ENCODE data around the gene SLC34A2. TPM values are rescaled to one million over a fixed set of nuclear protein-coding genes. Genes with fewer than 3 reads are reported as not detected.

SLC34A2 gene
- total and polyA plus RNA-seq, 8 donors: 140 to 3,249 (median 368) TPM

DNA sequence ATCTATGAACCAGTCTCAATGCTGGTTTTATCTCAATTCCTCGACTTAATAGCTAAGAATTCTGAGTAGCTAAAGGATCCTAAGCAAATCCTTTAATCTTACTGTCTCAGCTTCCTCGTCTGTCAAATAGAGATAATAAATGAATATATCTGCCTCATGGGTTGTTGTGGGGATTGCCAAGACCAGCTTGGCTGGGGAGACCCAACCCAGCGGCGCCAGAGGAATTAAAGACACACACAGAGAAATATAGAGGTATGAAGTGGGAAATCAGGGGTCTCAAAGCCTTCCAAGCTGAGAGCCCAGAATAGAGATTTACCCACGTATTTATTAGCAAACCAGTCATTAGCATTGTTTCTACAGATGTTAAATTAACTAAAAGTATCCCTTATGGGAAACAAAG, 41.9 kb downstream of the SLC34A2 start:
- no peaks in the 10 kb centered on the region for H3K4me1 ChIP-seq
- no peak overlapping the region for H3K4me3 ChIP-seq
- no peaks in the 10 kb centered on the region for H3K9me3 ChIP-seq
- TF ChIP-seq, protein P1, sequence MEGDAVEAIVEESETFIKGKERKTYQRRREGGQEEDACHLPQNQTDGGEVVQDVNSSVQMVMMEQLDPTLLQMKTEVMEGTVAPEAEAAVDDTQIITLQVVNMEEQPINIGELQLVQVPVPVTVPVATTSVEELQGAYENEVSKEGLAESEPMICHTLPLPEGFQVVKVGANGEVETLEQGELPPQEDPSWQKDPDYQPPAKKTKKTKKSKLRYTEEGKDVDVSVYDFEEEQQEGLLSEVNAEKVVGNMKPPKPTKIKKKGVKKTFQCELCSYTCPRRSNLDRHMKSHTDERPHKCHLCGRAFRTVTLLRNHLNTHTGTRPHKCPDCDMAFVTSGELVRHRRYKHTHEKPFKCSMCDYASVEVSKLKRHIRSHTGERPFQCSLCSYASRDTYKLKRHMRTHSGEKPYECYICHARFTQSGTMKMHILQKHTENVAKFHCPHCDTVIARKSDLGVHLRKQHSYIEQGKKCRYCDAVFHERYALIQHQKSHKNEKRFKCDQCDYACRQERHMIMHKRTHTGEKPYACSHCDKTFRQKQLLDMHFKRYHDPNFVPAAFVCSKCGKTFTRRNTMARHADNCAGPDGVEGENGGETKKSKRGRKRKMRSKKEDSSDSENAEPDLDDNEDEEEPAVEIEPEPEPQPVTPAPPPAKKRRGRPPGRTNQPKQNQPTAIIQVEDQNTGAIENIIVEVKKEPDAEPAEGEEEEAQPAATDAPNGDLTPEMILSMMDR (IDR thresholded peaks at IDR 0.05): no peak
- no peaks in the 10 kb centered on the region for H3K36me3 ChIP-seq
- DNase-seq (no peak), ATAC-seq (no peak)
- H3K27ac ChIP-seq: no peak overlapping the region
- H3K27me3 ChIP-seq: no peaks in the 10 kb centered on the region
- intact Hi-C loops (cut with DNase I): no loop called here

- TF ChIP-seq, protein P1 (IDR thresholded peaks at IDR 0.05): no peak
- intact Hi-C loops (cut with DNase I): no loop called here
- no peak for ATAC-seq
Measured at GRCh38 chr4:25700661-25701060, 45.0 kb downstream of the SLC34A2 start.

GRCh38 chr4:25702848-25703247, 47.2 kb downstream of the SLC34A2 start:
- ATAC-seq: peak; percentile 45
- Histone ChIP-seq H3K27ac (no peak overlapping the region), H3K4me1 (no peaks in the 10 kb centered on the region), H3K4me3 (no peak overlapping the region), H3K9me3 (no peaks in the 10 kb centered on the region), H3K36me3 (no peaks in the 10 kb centered on the region), H3K27me3 (no peaks in the 10 kb centered on the region)
- TF ChIP-seq, protein P1 (IDR thresholded peaks at IDR 0.05): no peak
- intact Hi-C loops (cut with DNase I): no loop called here
- peak in 1 of 4 donors; percentile 2 for DNase-seq

More at GRCh38 chr4:25700661-25701060, 45.0 kb downstream of the SLC34A2 start:
- Histone ChIP-seq H3K9me3 (no peaks in the 10 kb centered on the region), H3K4me3 (no peak overlapping the region), H3K27me3 (no peaks in the 10 kb centered on the region), H3K27ac (no peak overlapping the region), H3K4me1 (no peaks in the 10 kb centered on the region), H3K36me3 (no peaks in the 10 kb centered on the region)
- DNase-seq: no peak

DNA sequence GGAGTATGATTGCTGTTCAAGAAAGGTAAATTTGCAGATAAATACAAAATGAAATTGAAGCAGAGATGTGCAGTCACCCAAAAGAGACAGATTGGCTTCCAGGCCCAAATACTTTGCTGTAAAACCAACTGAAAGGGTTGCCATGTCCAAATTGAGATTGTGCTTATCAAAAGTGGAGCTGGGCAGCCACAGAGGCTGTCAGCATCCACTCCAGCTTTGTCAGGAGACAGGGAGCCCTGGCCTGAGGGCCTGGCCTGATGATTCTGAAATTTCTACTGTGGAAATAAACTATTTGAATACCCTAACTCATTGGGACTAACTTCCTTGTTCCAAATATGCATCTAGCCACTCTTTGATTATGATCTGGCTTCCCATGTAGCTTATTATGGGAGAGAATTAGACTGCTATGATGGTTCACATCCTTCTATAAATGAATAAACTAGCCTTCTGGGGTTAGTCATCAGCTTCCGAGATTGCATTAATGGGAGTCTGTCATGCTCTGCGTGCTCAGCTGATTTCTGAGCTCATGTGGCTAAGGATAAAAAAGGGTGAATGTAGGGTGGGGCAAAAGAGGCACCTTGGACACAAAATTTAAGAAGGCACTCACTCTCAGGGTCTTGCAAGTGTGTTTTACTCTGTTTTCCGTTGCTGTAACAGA, 48.2 kb downstream of the SLC34A2 start:
- no peak for ATAC-seq
- H3K27me3 ChIP-seq: no peaks in the 10 kb centered on the region
- no peak for DNase-seq
- H3K9me3 ChIP-seq: no peaks in the 10 kb centered on the region
- H3K4me1 ChIP-seq: no peaks in the 10 kb centered on the region
- TF ChIP-seq, protein P1 (IDR thresholded peaks at IDR 0.05): no peak
- no peak overlapping the region for H3K4me3 ChIP-seq
- no peak overlapping the region for H3K27ac ChIP-seq
- no peaks in the 10 kb centered on the region for H3K36me3 ChIP-seq
- intact Hi-C loops (cut with DNase I): no loop called here

- intact Hi-C loops (cut with DNase I): no loop called here
- no peak overlapping the region for H3K27ac ChIP-seq
- no peaks in the 10 kb centered on the region for H3K27me3 ChIP-seq
- no peaks in the 10 kb centered on the region for H3K36me3 ChIP-seq
- H3K9me3 ChIP-seq: no peaks in the 10 kb centered on the region
- no peaks in the 10 kb centered on the region for H3K4me1 ChIP-seq
- DNase-seq (no peak), ATAC-seq (no peak)
- no peak overlapping the region for H3K4me3 ChIP-seq
- TF ChIP-seq, protein P1 (IDR thresholded peaks at IDR 0.05): no peak
Measured at GRCh38 chr4:25704516-25704915, 48.9 kb downstream of the SLC34A2 start.
